ENCODE results near the gene APCDD1.

Gene APCDD1

DNA sequence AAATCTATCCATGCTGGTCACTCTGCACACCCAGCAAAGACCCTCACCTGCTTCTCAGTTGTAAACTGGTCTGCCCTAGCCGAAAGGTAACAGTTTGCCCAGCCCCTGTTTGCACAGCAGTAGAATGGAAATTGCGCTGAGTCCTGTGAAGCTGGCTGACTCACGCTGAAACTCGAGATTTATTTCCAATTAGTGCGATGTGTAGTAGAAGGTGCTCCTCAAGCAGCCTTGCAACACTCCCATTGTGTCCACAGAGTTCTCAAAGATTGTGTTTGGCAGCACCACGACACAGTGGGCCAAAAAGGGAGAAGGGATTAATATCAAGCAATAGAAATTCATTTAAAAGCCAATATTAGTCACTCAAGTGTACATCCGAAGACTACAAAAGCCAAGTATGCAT is 21.7 kb upstream of the APCDD1 start:
- no peak for DNase-seq

DNA sequence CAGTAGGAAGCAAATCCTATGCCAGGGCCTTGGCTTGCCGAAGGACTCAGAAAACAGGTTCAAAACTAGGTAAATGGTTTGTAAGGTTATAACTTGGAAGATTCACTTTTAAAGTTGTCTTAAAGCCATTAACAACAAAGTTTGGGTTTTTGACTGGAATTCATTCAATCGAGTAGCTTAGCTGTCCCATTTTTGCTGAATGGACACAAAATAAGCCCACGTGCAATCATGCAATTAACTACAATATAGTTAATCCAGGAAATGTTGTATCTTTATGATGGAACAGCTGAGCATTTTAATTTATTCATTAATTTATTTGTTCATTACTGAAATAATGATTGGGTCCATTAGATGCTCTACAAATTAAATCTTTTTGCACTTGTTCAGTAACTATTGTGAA is 18.3 kb upstream of the APCDD1 start:
- DNase-seq, result no peak

DNA sequence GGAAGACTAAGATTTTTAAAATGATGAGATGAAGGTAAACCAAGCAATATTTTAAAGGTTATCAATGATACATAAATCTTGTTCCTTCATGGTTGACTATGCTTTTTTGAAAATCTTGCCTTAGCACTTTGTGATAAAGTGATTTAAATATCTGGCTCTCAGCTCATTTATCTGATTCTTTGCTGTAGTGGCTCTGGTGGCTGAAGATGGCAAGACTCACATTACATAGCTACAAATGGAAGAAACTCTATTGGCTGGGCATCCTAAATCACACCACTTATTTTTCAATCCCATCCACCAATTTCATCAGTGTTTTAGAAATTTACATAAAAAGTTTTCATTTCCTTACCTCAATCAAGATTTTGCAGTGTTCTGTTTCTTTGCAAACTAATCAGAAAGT is 16.6 kb upstream of the APCDD1 start:
- no peak for DNase-seq

DNA sequence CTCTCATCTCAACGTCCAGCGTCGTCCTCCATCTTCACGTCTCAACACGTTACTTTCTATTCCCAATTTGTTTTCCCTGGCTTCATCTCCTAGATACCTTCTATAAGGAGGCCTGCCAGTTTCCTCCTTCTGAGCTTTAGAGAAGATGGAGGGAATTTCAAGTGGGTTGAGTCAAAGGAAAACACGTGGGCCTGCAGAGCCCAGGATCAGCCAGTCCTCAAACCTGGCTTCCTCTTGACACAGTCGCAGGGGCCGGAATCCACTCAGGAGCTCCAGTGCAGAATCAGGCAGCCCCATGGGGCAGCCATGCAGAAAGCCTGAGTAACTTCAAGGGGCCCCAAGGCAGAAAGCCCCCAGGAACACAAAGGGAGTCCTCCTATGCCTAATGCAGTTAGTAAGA is 14.5 kb upstream of the APCDD1 start:
- no peak for DNase-seq

DNA sequence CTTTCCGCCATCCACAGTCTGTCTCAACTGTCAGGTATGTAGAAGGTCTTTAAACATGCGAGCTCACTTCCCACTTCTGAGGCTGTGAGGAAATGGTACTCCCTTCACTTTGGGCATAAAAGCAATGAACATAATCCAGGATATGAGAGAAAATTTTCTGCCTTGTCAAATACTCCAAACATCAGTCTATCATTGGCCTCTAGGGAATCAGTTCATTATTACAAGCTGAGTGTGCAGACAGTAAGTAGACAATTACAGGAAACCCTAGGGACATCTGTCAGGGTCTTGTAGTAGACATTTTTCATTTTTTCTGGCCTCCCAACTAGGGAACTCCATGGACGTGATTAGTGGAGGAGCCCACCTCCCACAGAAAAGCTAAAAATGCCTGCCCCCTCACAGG is 13.6 kb upstream of the APCDD1 start:
- DNase-seq, result no peak

DNA sequence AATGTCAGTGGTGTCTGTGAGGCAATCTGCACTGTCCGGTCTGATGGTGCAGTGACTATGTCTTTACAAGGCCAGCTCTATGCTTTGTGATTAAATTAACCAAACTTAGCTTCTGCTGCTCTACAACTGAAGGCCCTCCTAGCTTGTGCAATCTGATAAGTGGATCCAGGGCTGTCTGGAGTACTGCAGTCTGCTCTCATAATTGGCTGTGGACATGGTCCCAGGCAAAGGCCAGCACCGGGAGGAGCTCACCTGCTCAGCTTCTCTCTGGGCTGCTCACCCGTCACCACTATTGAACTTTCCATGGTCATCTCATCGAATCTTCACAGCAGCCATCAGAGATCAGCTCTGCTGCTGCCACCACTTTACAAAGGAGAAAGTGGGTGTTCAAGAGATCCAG is 13.0 kb upstream of the APCDD1 start:
- no peak for DNase-seq

DNA sequence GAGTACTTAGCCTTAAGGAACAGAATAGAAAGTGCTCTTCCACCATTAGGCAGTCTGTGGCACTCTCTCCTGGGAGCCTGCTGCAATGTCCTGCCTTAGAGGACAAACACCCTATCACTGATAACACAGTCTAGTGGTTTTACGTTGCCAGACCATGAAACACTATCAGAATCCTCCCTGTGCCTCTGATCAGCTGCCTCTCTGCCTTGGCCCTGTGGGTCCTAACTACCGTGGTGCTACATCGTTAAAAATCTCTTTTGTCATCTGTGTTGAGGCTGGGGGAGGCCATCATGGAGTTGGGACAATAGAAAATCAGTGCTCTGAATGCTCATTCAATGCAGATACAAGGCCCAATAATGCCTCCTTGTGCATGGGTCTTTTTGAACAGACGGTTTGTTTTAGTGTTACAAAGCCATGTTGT is 11.9 kb upstream of the APCDD1 start:
- DNase-seq, result no peak

DNA sequence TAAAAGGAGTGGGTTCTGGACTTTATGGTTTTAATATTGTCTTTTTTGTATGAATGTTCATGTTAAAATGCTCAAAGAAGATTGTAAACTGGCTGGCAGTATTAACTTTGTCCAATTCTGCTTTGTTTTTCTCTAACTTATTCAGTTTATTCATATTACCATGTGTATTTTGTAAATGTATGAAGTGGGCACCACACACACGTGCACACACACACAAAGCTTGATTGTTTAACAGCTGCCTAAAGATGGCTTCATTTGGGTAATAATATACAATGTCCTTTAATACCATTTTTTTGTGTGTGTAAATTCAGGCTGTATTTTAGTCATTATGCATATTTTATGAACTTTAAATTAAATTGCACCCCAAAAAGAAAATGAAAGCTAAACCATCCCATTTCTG is 11.4 kb upstream of the APCDD1 start:
- DNase-seq, result no peak

DNA sequence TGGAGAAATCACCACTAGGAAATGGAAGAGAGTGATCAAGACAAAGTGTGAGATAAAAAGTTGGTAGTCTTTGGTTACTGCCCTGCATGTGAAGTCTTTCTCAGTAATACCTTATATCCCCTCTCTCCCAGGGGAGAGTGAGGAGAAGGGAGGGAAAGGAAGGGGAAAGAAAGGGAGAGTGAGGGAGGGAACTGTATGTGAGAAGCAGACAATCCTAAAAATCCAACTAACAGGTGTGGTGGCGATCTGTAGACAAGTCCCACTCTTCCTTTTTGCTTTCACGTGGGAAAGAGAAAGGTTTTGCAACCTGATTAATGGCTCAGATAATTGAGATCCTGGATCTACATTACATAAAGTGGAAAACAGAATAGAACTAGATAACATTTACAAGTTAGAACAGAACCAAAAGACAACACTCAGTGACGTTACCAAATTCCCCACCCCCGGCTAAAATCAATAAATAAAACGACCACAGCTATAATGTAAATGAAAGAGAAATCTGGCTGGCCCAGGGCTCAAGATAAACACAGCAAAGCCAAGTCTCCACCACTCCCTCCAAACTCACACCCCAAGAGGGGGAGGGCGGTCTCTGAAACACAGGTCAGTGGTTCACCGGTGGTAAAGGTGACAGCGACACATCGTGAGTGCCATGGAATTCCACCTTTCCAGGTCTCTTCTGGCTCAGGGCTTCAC is 10.0 kb upstream of the APCDD1 start:
- no peak for DNase-seq

DNA sequence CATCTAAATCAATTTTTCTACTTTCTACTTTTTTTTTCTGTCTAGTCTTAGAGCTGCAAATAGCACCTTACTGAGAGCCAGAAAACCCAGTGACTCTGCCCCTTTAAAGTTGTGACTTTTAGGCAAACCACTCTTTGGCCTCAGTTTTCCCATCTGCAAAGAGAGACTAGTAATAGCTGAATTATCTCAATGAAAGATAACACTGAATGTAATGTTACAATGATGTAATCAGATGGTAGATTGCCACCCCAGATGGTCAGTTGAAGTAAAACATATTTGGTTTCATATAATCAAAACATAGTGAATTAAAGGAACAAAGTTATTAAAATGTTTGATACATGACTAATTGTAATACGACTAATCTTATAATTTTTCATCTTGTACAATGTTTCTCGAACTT is 5.0 kb upstream of the APCDD1 start:
- no peak for DNase-seq

DNA sequence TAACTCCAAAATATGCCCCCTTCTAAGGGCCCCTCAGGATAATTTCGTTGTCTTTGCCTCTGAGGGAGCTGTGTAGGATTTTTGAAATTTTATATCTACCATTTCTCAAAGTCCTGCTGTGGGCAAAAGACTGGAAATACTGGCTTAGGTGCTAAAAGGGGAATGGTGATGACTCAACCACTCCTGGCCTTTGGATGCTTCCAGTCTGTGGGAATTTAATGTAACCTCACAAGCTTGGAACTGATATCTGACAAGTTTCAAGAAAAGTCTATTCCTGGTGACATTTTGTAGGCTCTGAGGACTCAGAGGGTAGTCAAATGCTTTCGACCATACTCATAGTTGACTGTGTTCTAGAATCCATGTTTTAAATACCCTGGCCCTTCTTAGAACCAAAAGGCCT is 3.4 kb upstream of the APCDD1 start:
- DNase-seq, result no peak

DNA sequence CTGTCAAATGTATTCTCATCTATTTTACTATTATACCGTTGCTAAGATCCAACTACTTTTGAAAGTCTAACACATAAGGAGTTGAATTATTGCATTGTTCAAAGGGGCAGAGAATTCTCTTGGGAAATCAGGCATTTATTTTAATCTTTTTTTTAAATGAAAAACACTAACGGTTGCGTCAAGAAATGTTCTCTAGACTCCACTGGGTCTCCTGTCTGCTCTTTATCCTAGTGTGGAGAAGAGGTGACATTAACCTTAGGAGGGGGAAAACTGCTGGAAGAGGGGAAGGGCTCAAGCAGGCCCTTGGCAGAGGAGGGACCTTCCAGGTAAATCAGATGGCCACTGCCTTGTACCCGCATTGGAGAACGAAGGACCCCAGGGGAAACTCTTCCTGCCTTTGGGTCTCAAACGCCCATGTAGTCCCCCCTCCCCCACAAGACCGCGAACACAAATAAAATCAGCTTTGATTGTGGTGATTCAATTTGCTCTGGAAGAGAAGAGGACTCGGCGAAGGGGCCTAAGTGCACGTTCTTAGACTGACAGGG is 1.1 kb upstream of the APCDD1 start:
- no peak for DNase-seq

DNA sequence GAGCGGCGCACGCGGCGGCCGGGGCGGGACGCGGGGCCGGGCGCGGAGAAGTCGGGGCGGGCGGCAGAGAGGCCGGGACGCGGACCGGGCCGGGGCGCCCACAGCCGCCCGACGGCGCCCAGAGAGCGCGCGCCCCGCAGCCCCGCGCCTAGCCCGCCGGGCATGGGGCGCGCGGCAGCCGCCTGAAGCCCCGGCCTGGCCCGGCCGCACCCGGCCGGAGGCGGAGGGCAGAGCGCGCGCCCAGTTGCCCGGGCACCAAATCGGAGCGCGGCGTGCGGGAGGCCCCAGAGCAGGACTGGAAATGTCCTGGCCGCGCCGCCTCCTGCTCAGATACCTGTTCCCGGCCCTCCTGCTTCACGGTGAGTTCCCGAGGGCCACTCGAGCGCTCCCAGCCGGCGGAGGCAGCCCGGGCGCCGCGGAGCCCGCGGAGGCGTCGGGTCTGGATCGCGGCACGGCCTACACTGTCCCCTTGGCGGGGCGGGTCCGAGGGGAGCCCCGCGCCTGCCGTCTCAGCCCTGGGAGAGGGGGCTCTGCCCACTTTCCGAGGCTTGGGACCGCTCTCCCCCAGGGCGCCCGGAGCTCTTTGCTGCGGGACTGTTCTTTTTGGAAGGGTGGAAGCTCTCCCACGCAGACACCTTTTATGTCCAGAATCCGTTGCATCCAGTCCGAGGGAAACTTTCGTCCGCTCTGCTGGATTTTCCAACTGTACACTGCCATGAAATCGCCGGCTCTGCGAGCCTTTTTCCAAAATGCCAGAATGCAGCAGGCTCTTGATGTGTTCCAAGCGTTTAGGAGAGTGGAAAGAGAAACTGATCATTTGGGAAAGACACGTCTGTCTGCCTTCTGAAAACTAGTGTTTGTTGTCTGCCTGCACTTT is 484 bp downstream of the APCDD1 start:
- DNase-seq, result no peak

DNA sequence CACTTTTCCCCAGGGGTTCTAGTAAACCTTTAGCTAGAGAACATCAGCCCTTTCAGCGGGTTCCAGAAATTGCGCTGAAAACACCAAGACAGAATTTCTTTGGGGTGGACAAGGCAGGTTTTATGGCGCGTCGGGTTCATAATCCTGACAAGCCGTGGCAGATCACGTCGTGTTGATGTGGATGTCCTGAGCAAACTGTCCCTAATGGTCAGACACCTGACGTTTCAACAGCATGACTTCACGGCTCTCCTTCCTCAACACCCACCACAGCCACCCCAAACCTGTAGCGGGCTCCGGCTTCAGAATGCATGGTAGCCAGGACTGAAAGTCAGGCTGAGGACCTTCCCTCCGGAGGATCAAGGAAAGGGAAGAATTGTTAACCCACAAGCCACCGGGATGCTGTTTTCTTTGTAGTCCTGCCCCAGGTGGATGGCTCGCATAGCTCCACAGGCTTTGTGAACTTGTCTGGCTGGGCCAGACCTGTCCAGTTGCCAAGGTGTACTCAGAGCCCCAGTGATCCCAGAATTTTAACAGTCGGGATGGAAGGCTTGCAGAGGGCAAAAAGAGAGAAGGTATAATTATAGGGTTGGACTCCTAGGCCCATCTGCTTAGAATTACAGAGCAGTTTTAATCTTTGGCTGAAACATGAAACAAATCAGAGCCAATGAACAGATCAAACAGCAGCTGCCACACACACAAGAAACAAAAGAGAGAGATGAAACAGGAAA is 1.5 kb downstream of the APCDD1 start:
- DNase-seq, result no peak

DNA sequence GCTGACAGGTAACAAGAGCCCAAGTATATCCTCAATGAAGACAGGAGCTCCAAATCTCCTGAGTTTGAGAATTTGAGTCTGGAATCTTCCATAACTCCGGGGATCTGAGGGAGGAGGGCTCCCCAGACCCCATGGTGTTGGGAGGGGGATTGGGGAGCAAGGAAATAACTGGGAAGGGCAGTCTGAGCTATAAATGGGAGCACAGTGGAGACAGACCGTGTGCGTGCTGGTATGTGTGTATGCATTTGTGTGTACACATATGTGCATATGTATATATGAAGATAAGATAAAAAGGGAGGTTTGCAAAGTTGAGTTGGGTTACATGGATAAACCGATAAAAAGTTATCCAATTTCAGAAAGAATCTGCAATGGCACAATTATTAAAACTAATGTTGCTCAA is 2.3 kb downstream of the APCDD1 start:
- DNase-seq, result no peak

DNA sequence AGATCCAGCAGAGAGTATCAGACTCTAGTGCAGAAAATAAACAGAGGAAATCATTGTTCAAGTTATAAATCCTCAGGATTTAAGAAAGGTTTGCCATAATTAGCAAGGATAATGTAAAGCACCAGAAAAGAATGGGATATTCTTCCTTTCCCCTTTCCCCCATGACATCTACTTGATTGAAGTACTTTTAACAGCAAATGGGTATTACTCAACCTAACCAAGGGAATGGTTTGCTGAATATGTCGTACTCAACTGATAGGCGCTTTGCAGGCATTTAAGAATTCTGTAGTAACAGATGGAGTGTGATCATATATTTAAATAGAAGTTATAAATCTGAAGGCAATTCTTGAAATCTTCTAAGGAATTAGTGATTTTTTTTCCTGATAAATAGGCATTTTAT is 2.7 kb downstream of the APCDD1 start:
- DNase-seq, result no peak

DNA sequence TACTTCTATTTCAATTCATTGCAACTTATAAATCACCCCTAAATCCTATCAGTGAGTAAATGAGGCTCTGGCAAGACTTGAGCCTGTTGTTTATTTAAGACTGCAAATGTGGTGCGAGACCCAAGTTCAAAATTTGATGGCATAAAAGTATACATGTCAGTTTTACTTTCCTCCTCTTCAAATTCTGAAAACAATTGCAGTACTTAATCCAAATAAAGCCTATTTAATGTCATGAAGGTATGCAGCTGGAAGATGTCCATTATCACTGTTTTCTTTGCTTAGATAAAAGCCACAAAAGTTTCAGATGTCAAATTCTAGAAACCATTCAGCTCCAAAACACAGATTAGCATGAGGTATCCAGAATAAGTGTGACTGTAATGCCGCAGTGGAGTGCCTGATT is 3.3 kb downstream of the APCDD1 start:
- DNase-seq, result no peak

DNA sequence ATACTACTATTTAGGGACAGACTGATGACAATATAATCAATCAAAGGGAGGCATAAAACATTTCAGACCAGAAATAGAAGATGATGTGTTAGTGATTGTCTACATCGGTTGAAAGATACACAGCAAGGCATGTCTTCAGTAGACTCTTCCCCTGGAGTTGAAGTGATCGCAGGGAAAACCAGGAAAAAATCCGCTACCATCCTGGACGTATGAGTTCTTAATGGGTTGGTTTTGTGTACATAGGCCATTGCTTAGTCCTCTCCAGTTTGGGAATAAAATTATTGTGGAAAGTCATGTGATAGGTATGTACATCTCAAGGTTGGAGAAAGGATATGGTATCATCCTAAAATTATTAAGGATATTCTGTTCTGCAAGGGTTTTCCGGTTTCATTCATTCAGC is 4.3 kb downstream of the APCDD1 start:
- no peak for DNase-seq

DNA sequence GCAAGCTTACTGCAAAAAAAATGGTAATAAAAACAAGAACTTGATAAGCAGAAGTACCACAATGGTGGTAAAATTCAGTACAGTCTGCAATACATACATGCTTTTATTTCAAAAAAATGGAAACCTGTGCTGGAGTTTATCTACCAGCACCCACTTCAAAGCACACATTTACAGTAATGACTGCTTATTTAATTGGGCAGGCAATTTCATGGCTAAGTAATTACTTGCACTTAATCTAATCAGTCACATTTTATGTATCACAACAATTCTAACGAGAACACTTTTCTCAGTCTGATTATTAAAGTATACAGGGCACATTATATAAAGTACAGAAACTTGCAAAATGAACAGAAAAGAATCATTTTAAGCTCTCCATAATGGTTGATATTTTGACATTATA is 5.2 kb downstream of the APCDD1 start:
- no peak for DNase-seq

DNA sequence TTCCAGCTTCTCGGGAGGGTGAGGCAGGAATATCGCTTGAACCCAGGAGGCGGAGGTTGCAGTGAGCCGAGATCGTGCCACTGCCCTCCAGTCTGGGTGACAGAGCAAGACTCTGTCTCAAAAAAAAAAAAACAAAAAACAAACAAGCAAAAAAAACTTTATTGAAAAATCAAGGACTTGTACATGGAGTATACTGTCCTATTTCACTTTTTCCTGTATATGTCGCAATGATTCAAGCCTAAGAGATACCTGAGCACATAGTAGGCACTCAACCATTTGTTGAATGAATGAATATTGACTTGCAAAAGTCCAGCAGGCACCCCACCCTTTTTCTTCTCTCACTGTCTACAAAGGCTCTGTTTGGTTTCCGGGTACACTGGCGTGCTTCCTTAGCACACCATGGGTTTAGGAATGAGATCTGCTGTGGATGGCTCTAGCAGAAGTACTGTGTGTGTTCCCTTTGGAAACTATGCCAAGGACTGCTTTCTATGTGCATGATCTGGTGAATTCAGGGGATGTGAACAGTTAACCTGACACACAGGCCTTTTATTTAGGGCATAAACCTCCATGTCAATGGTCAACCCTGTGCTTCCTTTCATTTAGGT is 6.1 kb downstream of the APCDD1 start:
- DNase-seq, result no peak

DNA sequence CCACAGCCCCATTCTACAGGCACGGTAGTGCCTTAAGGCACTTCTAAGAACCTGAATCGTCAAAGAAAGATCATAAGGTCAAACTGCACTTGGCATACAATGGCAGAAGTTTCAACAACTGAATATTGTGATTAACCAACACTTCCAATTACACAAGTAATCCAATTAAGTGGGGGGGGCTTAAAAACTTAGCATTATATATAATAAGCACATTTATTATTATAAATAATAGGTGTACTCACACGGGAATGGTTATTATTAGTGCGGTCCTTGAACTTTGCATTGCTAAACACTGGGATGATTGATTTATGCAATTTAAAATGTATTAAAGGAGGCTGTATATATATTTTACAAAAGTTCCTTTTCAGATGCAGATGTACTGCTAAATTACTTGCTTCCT is 7.6 kb downstream of the APCDD1 start:
- no peak for DNase-seq

DNA sequence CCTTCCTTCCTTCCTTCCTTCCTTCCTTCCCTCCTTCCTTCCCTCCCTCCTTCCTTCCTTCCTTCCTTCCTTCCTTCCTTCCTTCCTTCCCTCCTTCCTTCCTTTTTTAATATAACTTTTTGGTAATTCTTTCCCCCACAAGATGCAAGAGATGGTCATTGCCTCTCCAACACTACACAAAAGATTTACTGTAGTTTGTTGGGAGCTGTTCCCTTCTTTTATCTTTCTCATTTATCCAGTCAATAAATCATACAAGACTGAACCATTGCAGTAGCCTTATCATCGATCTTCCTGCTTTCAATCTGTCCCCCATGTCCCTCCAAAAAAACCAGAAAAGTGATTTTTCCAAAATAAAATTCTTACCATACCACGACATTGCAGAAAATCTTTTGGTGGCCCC is 8.2 kb downstream of the APCDD1 start:
- DNase-seq, result no peak

DNA sequence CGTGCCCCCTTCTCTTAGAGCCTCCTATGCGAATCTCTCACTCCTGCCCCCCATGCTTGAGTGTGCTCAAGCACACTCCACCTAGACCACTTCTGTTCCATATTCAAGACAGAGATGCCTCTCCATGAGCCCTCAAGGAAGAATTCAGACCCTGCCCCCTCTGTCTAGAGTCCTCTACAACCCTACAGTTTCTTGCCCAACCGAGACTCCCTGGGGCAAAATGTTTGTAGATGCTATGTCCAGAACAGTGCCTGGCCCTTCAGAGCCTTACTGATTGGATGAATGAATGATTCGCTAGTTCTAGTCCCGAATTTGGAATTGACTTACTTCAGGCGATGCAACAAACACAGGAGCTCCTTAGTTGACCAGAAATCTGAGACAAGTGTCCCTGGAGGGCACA is 8.7 kb downstream of the APCDD1 start:
- DNase-seq, result no peak
